ENCODE data around the gene CLCN1.
A peak's percentile ranks its signal among the peaks of the same experiment; 100 is the strongest.
"Not testable (repeated sequence)": the region's sequence is repeated elsewhere in the genome, so short reads cannot be mapped to it uniquely, and the experiment has no call there.

The CLCN1 gene

DNA sequence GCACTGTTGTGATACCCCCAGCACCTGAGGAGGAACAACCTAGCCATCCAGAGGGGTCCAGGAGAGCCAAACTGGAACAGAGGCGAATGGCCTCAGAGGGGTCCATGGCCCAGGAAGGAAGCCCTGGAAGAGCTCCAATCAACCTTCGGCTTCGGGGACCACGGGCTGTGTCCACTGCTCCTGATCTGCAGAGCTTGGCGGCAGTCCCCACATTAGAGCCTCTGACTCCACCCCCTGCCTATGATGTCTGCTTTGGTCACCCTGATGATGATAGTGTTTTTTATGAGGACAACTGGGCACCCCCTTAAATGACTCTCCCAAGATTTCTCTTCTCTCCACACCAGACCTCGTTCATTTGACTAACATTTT lies 29.4 kb upstream of the CLCN1 start:
- no peak overlapping the region for H3K4me3 ChIP-seq (ENCODE audit: low read depth, low read length)
- TF ChIP-seq, protein P1, sequence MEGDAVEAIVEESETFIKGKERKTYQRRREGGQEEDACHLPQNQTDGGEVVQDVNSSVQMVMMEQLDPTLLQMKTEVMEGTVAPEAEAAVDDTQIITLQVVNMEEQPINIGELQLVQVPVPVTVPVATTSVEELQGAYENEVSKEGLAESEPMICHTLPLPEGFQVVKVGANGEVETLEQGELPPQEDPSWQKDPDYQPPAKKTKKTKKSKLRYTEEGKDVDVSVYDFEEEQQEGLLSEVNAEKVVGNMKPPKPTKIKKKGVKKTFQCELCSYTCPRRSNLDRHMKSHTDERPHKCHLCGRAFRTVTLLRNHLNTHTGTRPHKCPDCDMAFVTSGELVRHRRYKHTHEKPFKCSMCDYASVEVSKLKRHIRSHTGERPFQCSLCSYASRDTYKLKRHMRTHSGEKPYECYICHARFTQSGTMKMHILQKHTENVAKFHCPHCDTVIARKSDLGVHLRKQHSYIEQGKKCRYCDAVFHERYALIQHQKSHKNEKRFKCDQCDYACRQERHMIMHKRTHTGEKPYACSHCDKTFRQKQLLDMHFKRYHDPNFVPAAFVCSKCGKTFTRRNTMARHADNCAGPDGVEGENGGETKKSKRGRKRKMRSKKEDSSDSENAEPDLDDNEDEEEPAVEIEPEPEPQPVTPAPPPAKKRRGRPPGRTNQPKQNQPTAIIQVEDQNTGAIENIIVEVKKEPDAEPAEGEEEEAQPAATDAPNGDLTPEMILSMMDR (conservative IDR thresholded peaks at IDR 0.05; ENCODE audit: low read depth, low read length) = no peak

DNA sequence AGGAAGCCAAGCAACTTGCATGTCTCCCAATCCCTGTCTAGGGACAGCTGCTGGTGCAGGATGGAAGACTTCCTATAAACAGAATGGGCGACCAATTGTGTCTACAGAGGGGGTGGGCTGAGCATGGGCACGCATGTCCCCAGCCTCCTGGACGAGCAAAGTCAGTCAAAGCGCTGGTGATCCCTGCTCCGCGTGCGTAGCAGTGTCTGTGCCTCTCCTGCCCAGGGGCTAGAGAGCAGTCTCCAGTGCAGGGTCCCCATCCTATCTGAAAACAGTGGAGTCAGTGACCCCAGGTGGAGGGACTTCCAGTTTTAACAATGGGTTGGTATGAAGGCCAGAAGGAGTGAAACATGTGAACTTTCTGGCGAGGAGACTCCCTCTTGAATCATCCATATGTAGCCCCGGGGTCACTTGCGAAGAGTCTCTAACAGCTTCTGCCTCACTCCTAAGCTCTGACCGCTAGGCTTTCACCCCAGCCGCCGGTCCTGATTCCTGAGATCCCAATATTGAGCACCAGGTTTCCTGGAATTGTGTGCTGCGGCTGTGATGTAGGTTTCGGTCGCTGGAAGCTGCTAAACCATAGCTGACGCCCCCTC lies 28.5 kb upstream of the CLCN1 start:
- H3K4me3 ChIP-seq (ENCODE audit: low read depth, low read length) = peak overlapping the region; percentile 50
- TF ChIP-seq, protein P1 (conservative IDR thresholded peaks at IDR 0.05; ENCODE audit: low read depth, low read length) = no peak
- DNase-seq (ENCODE audit: low read depth) = no peak

More for the DNA sequence above, 29.4 kb upstream of the CLCN1 start:
- no peak for DNase-seq (ENCODE audit: low read depth)

DNA sequence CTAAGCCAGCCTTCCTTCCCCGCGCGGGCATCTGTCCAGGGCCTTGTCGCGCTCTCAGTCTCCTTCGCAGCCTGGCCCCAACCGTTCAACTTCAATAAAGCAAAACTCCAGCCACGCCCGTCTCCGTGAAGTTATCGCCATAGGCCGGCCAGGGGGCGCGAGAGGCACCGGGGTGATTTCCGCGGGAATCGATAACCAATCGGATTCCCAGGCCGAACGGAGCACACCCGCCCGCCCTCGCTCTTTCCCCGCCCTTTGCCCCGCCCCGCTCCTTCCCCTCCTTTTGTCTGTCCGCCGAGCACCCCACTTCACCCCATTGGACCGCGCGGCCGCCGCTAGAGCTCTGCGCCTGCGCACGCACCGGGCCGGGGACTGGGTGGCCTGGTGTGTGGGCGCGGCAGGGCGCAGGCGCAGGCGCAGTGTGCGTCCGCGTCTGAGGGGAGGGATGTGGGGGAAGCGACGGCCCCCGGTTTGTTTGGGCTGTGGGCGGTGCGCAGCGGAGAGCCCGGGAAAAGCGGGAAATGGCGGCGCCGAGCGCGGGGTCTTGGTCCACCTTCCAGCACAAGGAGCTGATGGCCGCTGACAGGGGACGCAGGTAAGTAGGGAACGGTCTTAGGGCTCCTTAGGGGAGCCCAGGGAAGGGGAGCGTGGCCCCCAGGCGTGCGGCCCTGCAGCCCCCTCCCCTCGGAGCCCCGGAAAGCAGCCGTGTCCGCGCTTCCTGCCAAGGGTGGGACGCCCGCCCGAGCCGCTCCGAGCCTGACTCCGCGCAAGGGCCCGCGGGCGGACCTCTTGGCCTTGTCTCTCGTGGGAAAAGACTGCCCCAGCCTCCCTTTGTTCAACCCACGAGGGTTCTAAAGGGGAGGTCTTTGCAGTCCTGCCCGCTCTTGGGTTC lies 27.7 kb upstream of the CLCN1 start, which contains the start of gene CASP2:
Gene CASP2, plus strand, starts transcription at position 417 of the 892 bp plus-strand sequence. Its CDS starts 105 bp downstream, at position 522.
- H3K4me3 ChIP-seq (ENCODE audit: low read depth, low read length) = peak within 1 kb of the TSS; percentile 94
- TF ChIP-seq, protein P1 (conservative IDR thresholded peaks at IDR 0.05; ENCODE audit: low read depth, low read length) = peak; percentile 46

DNA sequence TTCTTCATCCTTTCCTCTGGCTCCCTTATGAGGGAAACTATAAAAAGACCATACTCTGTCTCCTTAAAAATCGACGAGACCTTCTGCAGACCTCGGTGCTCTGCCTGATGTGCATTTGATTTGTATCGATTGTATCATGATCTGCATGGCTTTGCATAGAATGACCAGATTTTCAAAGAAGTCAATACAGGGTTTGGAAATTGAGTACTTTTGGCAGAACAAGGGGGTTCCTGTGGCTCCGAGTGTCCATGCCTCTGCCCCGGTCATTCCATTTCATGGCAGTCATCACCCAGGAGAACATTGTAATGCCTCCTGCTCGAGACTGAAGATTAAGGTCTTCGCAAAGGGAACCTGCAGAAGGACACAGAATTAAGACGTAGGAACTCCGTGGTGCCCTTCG lies 27.1 kb upstream of the CLCN1 start:
- peak overlapping the region; percentile 94 for H3K4me3 ChIP-seq (ENCODE audit: low read depth, low read length)
- DNase-seq (ENCODE audit: low read depth) = peak; percentile 21
- TF ChIP-seq, protein P1 (conservative IDR thresholded peaks at IDR 0.05; ENCODE audit: low read depth, low read length) = no peak

More for the DNA sequence above, 27.7 kb upstream of the CLCN1 start, which contains the start of gene CASP2:
- peak; percentile 98 for DNase-seq (ENCODE audit: low read depth)

DNA sequence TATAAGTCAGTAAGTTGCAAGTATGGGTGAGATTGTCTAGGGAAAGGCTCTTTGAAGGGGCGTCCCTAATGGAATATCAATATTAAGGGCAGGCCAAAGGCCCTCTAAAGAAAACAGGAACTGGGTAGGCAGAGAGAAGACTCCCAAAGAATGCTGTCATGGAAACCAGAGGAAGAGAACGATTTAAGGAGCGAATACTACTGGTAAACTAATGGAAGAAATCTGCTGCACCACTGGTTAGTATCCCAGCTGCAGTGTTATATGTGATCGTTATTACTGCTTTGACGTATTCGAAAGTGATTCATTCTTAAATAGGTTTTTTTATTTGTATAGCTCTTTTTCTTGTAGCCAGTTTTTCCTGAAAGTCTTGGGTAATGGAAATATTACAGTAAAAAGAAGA lies 26.5 kb upstream of the CLCN1 start:
- peak; percentile 6 for DNase-seq (ENCODE audit: low read depth)
- TF ChIP-seq, protein P1 (conservative IDR thresholded peaks at IDR 0.05; ENCODE audit: low read depth, low read length) = no peak
- peak overlapping the region; percentile 94 for H3K4me3 ChIP-seq (ENCODE audit: low read depth, low read length)

DNA sequence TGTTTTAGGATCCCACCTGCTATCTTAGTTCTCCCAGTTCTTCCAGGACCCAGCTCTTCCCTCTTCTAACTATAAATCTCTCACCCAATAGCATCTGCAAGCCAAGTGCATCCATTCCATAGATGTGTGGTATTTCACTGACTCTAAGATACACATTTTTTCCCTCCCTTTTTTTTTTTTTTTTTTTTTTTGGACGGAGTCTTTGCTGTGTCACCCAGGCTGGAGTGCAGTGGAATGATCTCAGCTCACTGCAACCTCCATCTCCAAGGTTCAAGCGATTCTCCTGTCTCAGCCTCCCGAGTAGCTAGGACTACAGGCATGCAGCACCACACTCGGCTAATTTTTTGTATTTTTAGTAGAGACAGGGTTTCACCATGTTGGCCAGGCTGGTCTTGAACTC lies 26.0 kb upstream of the CLCN1 start:
- H3K4me3 ChIP-seq (ENCODE audit: low read depth, low read length); DNase-seq (ENCODE audit: low read depth): not testable (repeated sequence)

DNA sequence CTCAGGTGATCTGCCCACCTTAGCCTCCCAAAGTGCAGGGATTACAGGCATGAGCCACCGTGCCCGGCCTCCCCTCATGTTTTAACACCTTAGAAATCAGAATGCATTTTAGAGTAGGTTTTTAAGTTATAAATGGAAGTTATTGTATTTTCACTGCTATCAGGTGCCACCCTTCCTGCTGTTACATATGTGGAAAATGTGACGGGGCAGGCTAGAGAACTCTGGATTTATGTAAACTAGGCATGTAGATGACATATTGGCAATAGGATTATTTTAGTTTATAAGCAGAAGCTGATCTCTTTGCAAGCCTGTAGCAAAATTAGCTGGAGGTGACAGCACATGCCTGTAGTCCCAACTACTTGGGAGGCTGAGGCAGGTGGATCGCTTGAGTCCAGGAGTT lies 25.6 kb upstream of the CLCN1 start:
- H3K4me3 ChIP-seq (ENCODE audit: low read depth, low read length) = no peak overlapping the region
- DNase-seq (ENCODE audit: low read depth) = no peak
- TF ChIP-seq, protein P1 (conservative IDR thresholded peaks at IDR 0.05; ENCODE audit: low read depth, low read length) = no peak
